H9 (cell line): Measurements from ENCODE around the gene MEG3. TPM values are rescaled to one million over a fixed set of nuclear protein-coding genes. Genes with fewer than 3 reads are reported as not detected.

Experiments
- DNase-seq: peaks from one replicate; pipeline ENCODE4 v3.0.0-alpha.2; 2017
- H2AFZ ChIP-seq: one replicate; pipeline ENCODE4 v1.6.1; 2013; ENCODE audit warnings: mild to moderate bottlenecking, low read length, control low read depth, moderate library complexity
- H2AK5ac ChIP-seq: 2 replicates; pipeline ENCODE4 v1.6.1; 2013; ENCODE audit warnings: low read length, control low read depth, mixed read lengths; ENCODE audit not compliant: insufficient read length
- H2BK120ac ChIP-seq: one replicate; pipeline ENCODE4 v1.6.1; 2013; ENCODE audit warnings: low read depth, mild to moderate bottlenecking, low read length, control low read depth, inconsistent platforms; ENCODE audit not compliant: poor library complexity, severe bottlenecking
- H2BK12ac ChIP-seq: 2 replicates; pipeline ENCODE4 v1.6.1; 2013; ENCODE audit warnings: low read length, control low read depth, mixed read lengths, low read depth; ENCODE audit not compliant: insufficient read length
- H2BK15ac ChIP-seq: 2 replicates; pipeline ENCODE4 v1.6.1; 2013; ENCODE audit warnings: low read depth, low read length, control low read depth
- H2BK20ac ChIP-seq: one replicate; pipeline ENCODE4 v1.6.1; 2013; ENCODE audit warnings: low read depth, mild to moderate bottlenecking, low read length, control low read depth, inconsistent platforms; ENCODE audit not compliant: poor library complexity, severe bottlenecking
- H2BK5ac ChIP-seq: 2 replicates; pipeline ENCODE4 v1.6.1; 2013; ENCODE audit warnings: low read length, control low read depth, mixed read lengths; ENCODE audit not compliant: insufficient read length
- H3K14ac ChIP-seq: 2 replicates; pipeline ENCODE4 v1.6.1; 2013; ENCODE audit warnings: low read length, control low read depth; ENCODE audit not compliant: insufficient read depth
- H3K18ac ChIP-seq: 2 replicates; pipeline ENCODE4 v1.6.1; 2013; ENCODE audit warnings: low read depth, mild to moderate bottlenecking, mixed read lengths, low read length, control low read depth; ENCODE audit not compliant: insufficient read length
- H3K23ac ChIP-seq: 2 replicates; pipeline ENCODE4 v1.6.1; 2013; ENCODE audit warnings: low read length, control low read depth, mixed read lengths, low read depth; ENCODE audit not compliant: insufficient read length
- H3K23me2 ChIP-seq: 2 replicates; pipeline ENCODE4 v1.6.1; 2013; ENCODE audit warnings: low read depth, mild to moderate bottlenecking, mixed read lengths, low read length, control low read depth; ENCODE audit not compliant: insufficient read length, poor library complexity, severe bottlenecking
- H3K27ac ChIP-seq: 2 replicates; pipeline ENCODE4 v1.5.1; 2013; ENCODE audit warnings: low read length, control low read depth, mixed read lengths, low read depth; ENCODE audit not compliant: insufficient read length
- H3K27me3 ChIP-seq: 2 replicates; pipeline ENCODE4 v1.6.1; 2013; ENCODE audit warnings: low read length, control low read depth, inconsistent platforms; ENCODE audit not compliant: insufficient read depth
- H3K4ac ChIP-seq: 2 replicates; pipeline ENCODE4 v1.6.1; 2013; ENCODE audit warnings: low read depth, mild to moderate bottlenecking, control low read depth, inconsistent platforms, low read length, moderate library complexity
- H3K4me1 ChIP-seq: 2 replicates; pipeline ENCODE4 v1.6.1; 2013; ENCODE audit warnings: low read length, control low read depth, inconsistent platforms; ENCODE audit not compliant: insufficient read depth
- H3K4me2 ChIP-seq: 2 replicates; pipeline ENCODE4 v1.6.1; 2013; ENCODE audit warnings: low read length, control low read depth, mixed read lengths; ENCODE audit not compliant: insufficient read length, insufficient read depth
- H3K56ac ChIP-seq: 2 replicates; pipeline ENCODE4 v1.6.1; 2013; ENCODE audit warnings: low read depth, mild to moderate bottlenecking, mixed read lengths, low read length, control low read depth; ENCODE audit not compliant: insufficient read length
- H3K79me1 ChIP-seq: 2 replicates; pipeline ENCODE4 v1.6.1; 2013; ENCODE audit warnings: low read depth, mild to moderate bottlenecking, moderate library complexity, low read length, control low read depth, inconsistent platforms; ENCODE audit not compliant: insufficient read depth, poor library complexity, severe bottlenecking
- H3K79me2 ChIP-seq: 2 replicates; pipeline ENCODE4 v1.6.1; 2013; ENCODE audit warnings: low read length, control low read depth, inconsistent platforms; ENCODE audit not compliant: insufficient read depth
- H3K9ac ChIP-seq: 2 replicates; pipeline ENCODE4 v1.6.1; 2013; ENCODE audit warnings: low read length, control low read depth, mixed read lengths; ENCODE audit not compliant: insufficient read length; ENCODE audit errors: extremely low read depth
- H3K9me3 ChIP-seq: one replicate; pipeline ENCODE4 v1.6.1; 2013; ENCODE audit warnings: low read depth, low read length, inconsistent platforms; ENCODE audit not compliant: control insufficient read depth
- H3T11ph ChIP-seq: one replicate; pipeline ENCODE4 v1.6.1; 2013; ENCODE audit warnings: mild to moderate bottlenecking, low read length, control low read depth, inconsistent platforms
- H4K20me1 ChIP-seq: one replicate; pipeline ENCODE4 v1.6.1; 2013; ENCODE audit not compliant: control insufficient read depth, insufficient read length, insufficient read depth
- H4K5ac ChIP-seq: 2 replicates; pipeline ENCODE4 v1.6.1; 2013; ENCODE audit warnings: low read depth, mild to moderate bottlenecking, mixed read lengths, low read length, control low read depth; ENCODE audit not compliant: insufficient read length
- H4K8ac ChIP-seq: replicated peaks from 2 replicates; pipeline ENCODE4 v1.6.1; 2013; ENCODE audit warnings: low read length, control low read depth, mixed read lengths, low read depth; ENCODE audit not compliant: insufficient read length
- H4K91ac ChIP-seq: 2 replicates; pipeline ENCODE4 v1.6.1; 2013; ENCODE audit warnings: low read depth, mild to moderate bottlenecking, moderate library complexity, mixed read lengths, low read length, control low read depth; ENCODE audit not compliant: insufficient read length
- H3K27ac Mint-ChIP-seq, 3 experiments: 2 replicates in 2 of 3; 3 replicates in 1 of 3; pipeline ENCODE4 v1.8.0; 2020 to 2021; ENCODE audit warnings: mixed read lengths in 3 of 3, mild to moderate bottlenecking in 1 of 3, moderate library complexity in 1 of 3
- H3K27me3 Mint-ChIP-seq: 2 replicates; pipeline ENCODE4 v1.8.0; 2021; ENCODE audit warnings: low read depth, mild to moderate bottlenecking, moderate library complexity, mixed read lengths
- H3K36me3 Mint-ChIP-seq, 3 experiments: 2 replicates in 2 of 3; 3 replicates in 1 of 3; pipeline ENCODE4 v1.8.0; 2020 to 2021; ENCODE audit warnings: low read depth in 3 of 3, mixed read lengths in 3 of 3; ENCODE audit not compliant: insufficient read depth in 1 of 3
- H3K4me1 Mint-ChIP-seq, 2 experiments: 2 replicates each; pipeline ENCODE4 v1.8.0; 2020; ENCODE audit warnings: mixed read lengths in 2 of 2
- H3K4me3 Mint-ChIP-seq, 2 experiments: 2 replicates in 1 of 2; 3 replicates in 1 of 2; pipeline ENCODE4 v1.8.0; 2020 to 2021; ENCODE audit warnings: mild to moderate bottlenecking in 2 of 2, mixed read lengths in 2 of 2, moderate library complexity in 1 of 2
- H3K9me3 Mint-ChIP-seq, 2 experiments: 2 replicates in 1 of 2; 3 replicates in 1 of 2; pipeline ENCODE4 v1.8.0; 2020; ENCODE audit warnings: mild to moderate bottlenecking in 2 of 2, mixed read lengths in 2 of 2, moderate library complexity in 1 of 2
- WGBS: extraction: QIAGEN DNeasy Blood & Tissue Kit; methylation state at CpG from one replicate; pipeline ENCODE4 v1.1.7; 2013; ENCODE audit warnings: missing lambda C conversion rate, low lambda C conversion rate, mixed read lengths; ENCODE audit not compliant: insufficient read length; ENCODE audit errors: extremely low coverage; 5-methylcytosine and 5-hydroxymethylcytosine counted together
- total RNA-seq: library from RNA; stranded (reverse); gene quantifications from 2 replicates; pipeline ENCODE4 v1.2.1, GENCODE V29; 2021
- TF ChIP-seq, protein P1 (sequence below): fragments of 200-600 bp; sonication (generic); conservative IDR thresholded peaks from 3 replicates; pipeline ENCODE4 v1.8.0; 2021; ENCODE audit warnings: antibody characterized with exemption, mild to moderate bottlenecking

Gene MEG3
- total RNA-seq, 1 experiment from 2014 or later = 0.52 TPM

DNA sequence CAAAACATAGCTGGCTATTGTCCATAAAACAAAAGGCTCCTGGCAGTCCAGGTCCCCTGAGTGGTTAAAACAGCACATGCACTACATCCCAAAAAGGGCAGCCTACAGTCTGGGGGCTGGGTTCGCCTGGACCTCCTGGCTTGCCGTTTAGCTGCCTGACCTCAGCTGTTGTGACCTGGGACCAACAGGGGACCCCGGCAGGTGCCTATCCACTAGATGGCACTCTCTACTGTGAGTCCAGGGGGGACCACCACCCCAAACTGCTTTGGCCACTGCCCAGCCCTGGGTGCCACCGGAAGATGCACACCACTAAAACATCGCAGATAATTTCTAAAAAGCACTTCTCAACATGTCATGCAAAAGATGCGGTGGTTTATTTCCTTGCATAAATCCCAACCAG, 80.5 kb downstream of the MEG3 start:
- Mint-ChIP-seq H3K36me3 (peaks cover 0 to 7% (median 2%) of the 10 kb centered on the region in 3 experiments; a peak in 5 of 7 replicates), H3K9me3 (peaks cover 6 to 7% of the 10 kb centered on the region in 2 experiments), H3K4me3 (no peak overlapping the region), H3K27me3 (peaks cover 63% of the 10 kb centered on the region), H3K4me1 (peaks cover 16 to 33% of the 10 kb centered on the region in 2 experiments), H3K27ac (no peak overlapping the region)
- Histone ChIP-seq H3T11ph (no peak overlapping the region), H3K79me1 (no peaks in the 10 kb centered on the region), H3K4me1 (no peaks in the 10 kb centered on the region), H3K9ac (no peak overlapping the region), H3K23ac (no peak overlapping the region), H3K9me3 (no peaks in the 10 kb centered on the region), H2BK5ac (no peak overlapping the region), H3K27ac (no peak overlapping the region), H2BK120ac (no peak overlapping the region), H2AFZ (no peak overlapping the region), H3K79me2 (no peaks in the 10 kb centered on the region), H4K5ac (no peak overlapping the region), H2BK12ac (no peak overlapping the region), H4K20me1 (no peaks in the 10 kb centered on the region), H2AK5ac (no peak overlapping the region), H4K8ac (no peak overlapping the region), H2BK15ac (no peak overlapping the region), H3K4me2 (no peak overlapping the region), H3K56ac (no peak overlapping the region), H3K14ac (no peak overlapping the region), H3K4ac (no peak overlapping the region), H4K91ac (no peak overlapping the region), H2BK20ac (no peak overlapping the region), H3K27me3 (peaks cover 6% of the 10 kb centered on the region; the same call in 1 of the 2 replicates), H3K18ac (no peak overlapping the region), H3K23me2 (no peaks in the 10 kb centered on the region)
- WGBS = no CpG with 5 or more reads among the region's 6 CpGs
- TF ChIP-seq, protein P1, sequence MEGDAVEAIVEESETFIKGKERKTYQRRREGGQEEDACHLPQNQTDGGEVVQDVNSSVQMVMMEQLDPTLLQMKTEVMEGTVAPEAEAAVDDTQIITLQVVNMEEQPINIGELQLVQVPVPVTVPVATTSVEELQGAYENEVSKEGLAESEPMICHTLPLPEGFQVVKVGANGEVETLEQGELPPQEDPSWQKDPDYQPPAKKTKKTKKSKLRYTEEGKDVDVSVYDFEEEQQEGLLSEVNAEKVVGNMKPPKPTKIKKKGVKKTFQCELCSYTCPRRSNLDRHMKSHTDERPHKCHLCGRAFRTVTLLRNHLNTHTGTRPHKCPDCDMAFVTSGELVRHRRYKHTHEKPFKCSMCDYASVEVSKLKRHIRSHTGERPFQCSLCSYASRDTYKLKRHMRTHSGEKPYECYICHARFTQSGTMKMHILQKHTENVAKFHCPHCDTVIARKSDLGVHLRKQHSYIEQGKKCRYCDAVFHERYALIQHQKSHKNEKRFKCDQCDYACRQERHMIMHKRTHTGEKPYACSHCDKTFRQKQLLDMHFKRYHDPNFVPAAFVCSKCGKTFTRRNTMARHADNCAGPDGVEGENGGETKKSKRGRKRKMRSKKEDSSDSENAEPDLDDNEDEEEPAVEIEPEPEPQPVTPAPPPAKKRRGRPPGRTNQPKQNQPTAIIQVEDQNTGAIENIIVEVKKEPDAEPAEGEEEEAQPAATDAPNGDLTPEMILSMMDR = peak; percentile 71
- DNase-seq = peak; percentile 67
